NOMO-1 treated with DMSO at 0.1 percent for 48 hours (cell line): Measurements from ENCODE around the gene MEIOB.

Experiments used
- DNase-seq: peaks from one replicate; lab custom pipeline; 2025; ENCODE audit not compliant: unreplicated experiment; lab: John Stamatoyannopoulos, UW

Gene MEIOB

GRCh38 chr16:1789643-1790045 lies 82.3 kb downstream of the MEIOB start:
- no peak for DNase-seq

- DNase-seq = no peak
Measured at GRCh38 chr16:1788708-1789100, 83.3 kb downstream of the MEIOB start.

- no peak for DNase-seq
Measured at GRCh38 chr16:1788095-1788707, 83.8 kb downstream of the MEIOB start.

GRCh38 chr16:1787322-1788094 lies 84.5 kb downstream of the MEIOB start:
- no peak for DNase-seq

GRCh38 chr16:1787056-1787321 lies 85.0 kb downstream of the MEIOB start:
- DNase-seq = no peak

GRCh38 chr16:1786242-1787055 lies 85.5 kb downstream of the MEIOB start:
- no peak for DNase-seq

- no peak for DNase-seq
Measured at GRCh38 chr16:1785846-1786170, 86.2 kb downstream of the MEIOB start.

- DNase-seq = no peak
Measured at GRCh38 chr16:1784977-1785845, 86.8 kb downstream of the MEIOB start.
